ENCODE measurements around the gene SSBP2.

- no peak for TF ChIP-seq EP300 (IDR thresholded peaks at IDR 0.05)
- TF ChIP-seq, protein P1, sequence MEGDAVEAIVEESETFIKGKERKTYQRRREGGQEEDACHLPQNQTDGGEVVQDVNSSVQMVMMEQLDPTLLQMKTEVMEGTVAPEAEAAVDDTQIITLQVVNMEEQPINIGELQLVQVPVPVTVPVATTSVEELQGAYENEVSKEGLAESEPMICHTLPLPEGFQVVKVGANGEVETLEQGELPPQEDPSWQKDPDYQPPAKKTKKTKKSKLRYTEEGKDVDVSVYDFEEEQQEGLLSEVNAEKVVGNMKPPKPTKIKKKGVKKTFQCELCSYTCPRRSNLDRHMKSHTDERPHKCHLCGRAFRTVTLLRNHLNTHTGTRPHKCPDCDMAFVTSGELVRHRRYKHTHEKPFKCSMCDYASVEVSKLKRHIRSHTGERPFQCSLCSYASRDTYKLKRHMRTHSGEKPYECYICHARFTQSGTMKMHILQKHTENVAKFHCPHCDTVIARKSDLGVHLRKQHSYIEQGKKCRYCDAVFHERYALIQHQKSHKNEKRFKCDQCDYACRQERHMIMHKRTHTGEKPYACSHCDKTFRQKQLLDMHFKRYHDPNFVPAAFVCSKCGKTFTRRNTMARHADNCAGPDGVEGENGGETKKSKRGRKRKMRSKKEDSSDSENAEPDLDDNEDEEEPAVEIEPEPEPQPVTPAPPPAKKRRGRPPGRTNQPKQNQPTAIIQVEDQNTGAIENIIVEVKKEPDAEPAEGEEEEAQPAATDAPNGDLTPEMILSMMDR (IDR thresholded peaks at IDR 0.05) = no peak
- TF ChIP-seq POLR2AphosphoS5 (IDR thresholded peaks at IDR 0.05) = no peak
Observed at GRCh38 chr5:81729276-81729675, 21.6 kb downstream of the SSBP2 start.

Data from stomach (tissue), 4 donors.